Esophagus muscularis mucosa (tissue), 4 donors: Measurements from ENCODE around the gene LRMDA. TPM values are rescaled to one million over a fixed set of nuclear protein-coding genes. Genes with fewer than 3 reads are reported as not detected.
A peak's percentile ranks its signal among the peaks of the same experiment; 100 is the strongest.

Experiments
- DNase-seq: peaks from one replicate; pipeline ENCODE4 v3.0.0-alpha.2; 2017; ENCODE audit errors: extremely low spot score
- H3K27ac ChIP-seq, 4 donors: fragments of 200-600 bp; sonication (generic); replicated peaks in 1 of 4; 1 replicate in 3 of 4; 2 replicates in 1 of 4; pipeline ENCODE4 v1.5.1; 2016 to 2019; ENCODE audit warnings: mild to moderate bottlenecking in 1 of 4
- H3K27me3 ChIP-seq, 4 donors: fragments of 200-600 bp; sonication (generic); one replicate each; pipeline versions ENCODE4 v1.5.1 to v1.6.0; 2016 to 2019
- H3K36me3 ChIP-seq, 4 donors: fragments of 200-600 bp; sonication (generic); one replicate each; pipeline ENCODE4 v1.5.1; 2016 to 2019
- H3K4me1 ChIP-seq, 4 donors: fragments of 200-600 bp; sonication (generic); one replicate each; pipeline ENCODE4 v1.5.1; 2016 to 2019
- H3K4me3 ChIP-seq, 4 donors: fragments of 200-600 bp; sonication (generic); 1 replicate in 2 of 4; 2 replicates in 2 of 4; pipeline ENCODE4 v1.5.1; 2016 to 2019; ENCODE audit warnings: mild to moderate bottlenecking in 4 of 4, moderate library complexity in 1 of 4
- H3K9me3 ChIP-seq, 4 donors: fragments of 200-600 bp; sonication (generic); 1 replicate in 3 of 4; 2 replicates in 1 of 4; pipeline ENCODE4 v1.5.1; 2016 to 2019
- EP300 ChIP-seq: sonication (generic); formaldehyde crosslinking; IDR thresholded peaks from one replicate; pipeline ENCODE4 v1.6.1; 2017; ENCODE audit warnings: antibody characterized with exemption
- POLR2A ChIP-seq: fragments of 450-650 bp; IDR thresholded peaks from one replicate; pipeline ENCODE4 v1.6.1; 2017; ENCODE audit warnings: antibody characterized with exemption, moderate library complexity, mild to moderate bottlenecking, low read depth
- POLR2AphosphoS5 ChIP-seq, 2 donors: sonication (generic); formaldehyde crosslinking; IDR thresholded peaks; one replicate each; pipeline ENCODE4 v1.6.1; 2017; ENCODE audit warnings: antibody characterized with exemption in 2 of 2
- WGBS: methylation state at CpG from one replicate; pipeline ENCODE4 v1.1.5; 2018; 5-methylcytosine and 5-hydroxymethylcytosine counted together
- intact Hi-C: fragments of 100-400 bp; cut with DNase I; formaldehyde crosslinking; loops from one replicate; pipeline ENCODE4 v1.15.1; 2023
- total RNA-seq, 4 donors: library from RNA; depleted of rRNA; stranded (reverse); fragments of >200 nt; gene quantifications; one replicate each; pipeline versions ENCODE4 v1.1.0 to v1.2.1, GENCODE V29; 2016
- TF ChIP-seq, protein P1 (sequence below), 3 experiments: fragments of 200-600 bp in 2 of 3; fragments of 450-650 bp in 1 of 3; sonication (generic) in 2 of 3; IDR thresholded peaks; one replicate each; pipeline ENCODE4 v1.5.1; 2017 to 2019; ENCODE audit warnings: antibody characterized with exemption in 3 of 3, mild to moderate bottlenecking in 2 of 3, moderate library complexity in 1 of 3

The LRMDA gene
- total RNA-seq, 4 donors from 2014 or later, result 14.3 to 34.9 (median 26.5) TPM

DNA sequence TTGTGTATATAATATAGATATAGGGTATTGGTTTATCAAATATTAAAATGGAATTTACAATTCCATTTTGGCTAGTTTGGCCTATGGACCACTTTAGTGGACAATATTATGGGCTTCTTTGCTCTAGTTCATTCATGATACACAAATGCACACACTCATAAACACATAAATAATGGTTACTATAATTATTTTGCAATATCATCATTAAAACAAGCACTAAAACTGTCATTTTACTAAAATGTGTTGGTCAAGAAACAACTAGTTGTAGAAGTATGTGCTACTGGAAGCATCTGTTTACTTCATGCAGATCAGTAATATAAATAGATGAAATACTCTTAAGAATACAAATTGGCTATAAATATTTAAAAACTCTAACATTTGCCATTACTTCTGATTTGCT lies 1131.9 kb downstream of the LRMDA start:
- intact Hi-C loops, result no loop called here
- TF ChIP-seq POLR2A, result no peak
- no peak for TF ChIP-seq EP300
- TF ChIP-seq, protein P1, sequence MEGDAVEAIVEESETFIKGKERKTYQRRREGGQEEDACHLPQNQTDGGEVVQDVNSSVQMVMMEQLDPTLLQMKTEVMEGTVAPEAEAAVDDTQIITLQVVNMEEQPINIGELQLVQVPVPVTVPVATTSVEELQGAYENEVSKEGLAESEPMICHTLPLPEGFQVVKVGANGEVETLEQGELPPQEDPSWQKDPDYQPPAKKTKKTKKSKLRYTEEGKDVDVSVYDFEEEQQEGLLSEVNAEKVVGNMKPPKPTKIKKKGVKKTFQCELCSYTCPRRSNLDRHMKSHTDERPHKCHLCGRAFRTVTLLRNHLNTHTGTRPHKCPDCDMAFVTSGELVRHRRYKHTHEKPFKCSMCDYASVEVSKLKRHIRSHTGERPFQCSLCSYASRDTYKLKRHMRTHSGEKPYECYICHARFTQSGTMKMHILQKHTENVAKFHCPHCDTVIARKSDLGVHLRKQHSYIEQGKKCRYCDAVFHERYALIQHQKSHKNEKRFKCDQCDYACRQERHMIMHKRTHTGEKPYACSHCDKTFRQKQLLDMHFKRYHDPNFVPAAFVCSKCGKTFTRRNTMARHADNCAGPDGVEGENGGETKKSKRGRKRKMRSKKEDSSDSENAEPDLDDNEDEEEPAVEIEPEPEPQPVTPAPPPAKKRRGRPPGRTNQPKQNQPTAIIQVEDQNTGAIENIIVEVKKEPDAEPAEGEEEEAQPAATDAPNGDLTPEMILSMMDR (IDR thresholded peaks at IDR 0.05), result no peak
- no peak for TF ChIP-seq POLR2AphosphoS5 (IDR thresholded peaks at IDR 0.05)
- Histone ChIP-seq H3K9me3 (no peaks in the 10 kb centered on the region), H3K4me1 (peaks cover 6 to 21% (median 18%) of the 10 kb centered on the region in 4 donors), H3K36me3 (no peaks in the 10 kb centered on the region), H3K4me3 (no peak overlapping the region), H3K27ac (no peak overlapping the region), H3K27me3 (no peaks in the 10 kb centered on the region)
- DNase-seq, result no peak

DNA sequence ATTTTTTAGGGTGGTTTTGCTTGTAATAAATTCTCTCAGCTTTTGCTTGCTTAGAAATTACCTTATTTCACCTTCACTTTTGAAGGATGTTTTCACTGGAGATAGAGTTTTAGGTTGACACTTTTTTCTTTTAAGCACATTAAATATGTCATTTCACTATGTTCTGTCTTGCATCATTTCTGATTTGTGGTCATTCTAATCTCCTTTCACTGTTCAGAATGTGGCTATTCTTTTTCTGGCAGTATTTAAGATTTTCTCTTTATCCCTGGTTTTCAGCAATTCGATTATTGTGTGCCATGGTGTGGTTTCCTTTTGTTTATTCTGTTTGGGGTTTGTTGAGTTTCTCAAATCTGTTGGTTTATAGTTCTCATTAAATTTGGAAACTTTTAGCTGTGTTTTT lies 1140.6 kb downstream of the LRMDA start:
- Histone ChIP-seq H3K36me3 (no peaks in the 10 kb centered on the region), H3K27me3 (no peaks in the 10 kb centered on the region), H3K4me1 (peaks cover 0 to 9% (median 7%) of the 10 kb centered on the region in 4 donors), H3K9me3 (peaks cover 0 to 5% (median 0%) of the 10 kb centered on the region in 4 donors), H3K4me3 (no peak overlapping the region), H3K27ac (no peak overlapping the region)
- 94% methylated on average over 1 of the region's 1 CpG for WGBS
- intact Hi-C loops, result no loop called here
- DNase-seq, result no peak
- TF ChIP-seq, protein P1 (IDR thresholded peaks at IDR 0.05), result no peak
- TF ChIP-seq EP300, result no peak
- no peak for TF ChIP-seq POLR2AphosphoS5 (IDR thresholded peaks at IDR 0.05)
- TF ChIP-seq POLR2A, result no peak

DNA sequence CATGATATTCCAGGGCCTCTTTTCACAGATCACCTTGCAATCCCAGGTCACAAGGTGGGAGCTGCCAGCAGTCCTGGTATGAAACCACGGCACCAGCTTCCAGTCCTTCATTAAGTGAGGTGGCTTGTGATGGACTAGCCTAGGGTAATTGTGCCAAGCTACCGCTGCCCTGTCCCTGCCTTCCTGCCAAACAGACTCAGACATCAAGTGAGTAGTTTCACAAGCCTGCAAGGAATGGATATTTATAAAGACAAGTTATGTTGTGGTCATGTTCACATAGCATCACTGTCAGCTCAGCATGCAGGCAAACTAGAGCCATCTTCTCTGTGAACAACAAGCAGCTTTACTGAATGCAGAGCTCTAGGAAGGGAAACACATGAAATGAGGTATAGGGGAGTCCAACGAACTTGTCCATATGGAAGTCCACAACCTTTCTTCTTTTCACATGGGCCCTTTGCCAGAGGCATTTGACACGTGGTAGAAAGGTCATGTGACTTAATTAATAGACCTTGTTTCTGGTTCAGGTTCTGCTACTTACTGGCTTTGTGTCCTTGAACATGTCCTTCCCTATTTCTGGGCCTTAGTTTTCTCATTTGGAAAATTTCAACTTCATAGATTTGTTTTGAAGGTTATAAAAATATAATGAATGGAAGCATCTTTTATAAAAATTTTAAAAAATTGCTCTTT lies 1145.0 kb downstream of the LRMDA start:
- peak in 1 of 2 donors; percentile 61 for TF ChIP-seq POLR2AphosphoS5 (IDR thresholded peaks at IDR 0.05)
- TF ChIP-seq, protein P1 (IDR thresholded peaks at IDR 0.05), result no peak
- TF ChIP-seq EP300, result no peak
- TF ChIP-seq POLR2A, result no peak
- intact Hi-C loops, result no loop called here
- Histone ChIP-seq H3K9me3 (peaks cover 0 to 5% (median 0%) of the 10 kb centered on the region in 4 donors), H3K4me1 (peaks cover 0 to 14% (median 11%) of the 10 kb centered on the region in 4 donors), H3K4me3 (no peak overlapping the region), H3K27ac (peak overlapping the region in 1 of 4 donors; percentile 20), H3K36me3 (no peaks in the 10 kb centered on the region), H3K27me3 (no peaks in the 10 kb centered on the region)
- no peak for DNase-seq
- 61% methylated on average over 4 of the region's 4 CpGs for WGBS

DNA sequence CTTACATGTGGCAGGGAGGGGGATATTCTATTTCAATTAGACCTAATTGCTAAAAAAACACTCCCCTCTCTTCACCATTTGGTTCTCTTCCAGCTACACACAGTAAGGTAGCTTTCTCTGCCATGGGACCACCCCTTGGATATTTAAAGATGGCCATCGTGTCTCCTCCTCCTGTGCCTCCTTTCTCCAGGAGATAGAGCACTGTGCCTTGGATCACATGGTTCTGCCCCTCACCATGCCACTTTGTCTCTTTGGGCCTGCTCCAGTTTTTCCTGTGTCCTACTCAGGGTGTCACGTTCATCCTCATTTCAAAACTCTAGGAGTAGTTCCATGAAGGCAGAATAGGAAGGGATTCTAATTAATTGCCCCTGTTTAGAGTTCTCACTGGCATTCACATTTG lies 1146.0 kb downstream of the LRMDA start:
- H3K27ac ChIP-seq, result no peak overlapping the region
- H3K4me3 ChIP-seq, result no peak overlapping the region
- H3K9me3 ChIP-seq, result peaks cover 0 to 5% (median 0%) of the 10 kb centered on the region in 4 donors
- no peak for DNase-seq
- intact Hi-C loops, result no loop called here
- WGBS, result 89% methylated on average over 2 of the region's 2 CpGs
- peaks cover 0 to 23% (median 19%) of the 10 kb centered on the region in 4 donors for H3K4me1 ChIP-seq
- no peaks in the 10 kb centered on the region for H3K27me3 ChIP-seq
- no peaks in the 10 kb centered on the region for H3K36me3 ChIP-seq
- TF ChIP-seq, protein P1 (IDR thresholded peaks at IDR 0.05), result no peak
- TF ChIP-seq POLR2AphosphoS5 (IDR thresholded peaks at IDR 0.05), result no peak
- TF ChIP-seq POLR2A, result no peak
- TF ChIP-seq EP300, result no peak
